HepG2 (cell line): Measurements from ENCODE around the gene TMEM144. TPM values are rescaled to one million over a fixed set of nuclear protein-coding genes. Genes with fewer than 3 reads are reported as not detected.

ENCODE experiments used
- ATAC-seq: fragments of 200-7000 bp; cut with Tn5 transposase; 3 replicates; pipeline ENCODE4 v1.9.1; 2020; ENCODE audit warnings: mild to moderate bottlenecking, moderate library complexity
- BruUV-seq: library from RNA; stranded (reverse); fragments of 400-500 nt; replicated peaks from 2 replicates; lab custom pipeline; 2021; lab: Mats Ljungman, UMichigan
- CTCF ChIA-PET: fragments of 300-600 bp; formaldehyde crosslinking; extraction: SDS; loops from one replicate; lab custom pipeline; 2021; ENCODE audit warnings: low total read pairs, inconsistent platforms, low intra/inter-chr PET ratio; lab: Yijun Ruan, JAX
- POLR2A ChIA-PET: fragments of 350-600 bp; sonication (Branson Sonifier 250); formaldehyde crosslinking; loops from one replicate; lab custom pipeline; 2020; ENCODE audit warnings: antibody characterized with exemption, inconsistent platforms; lab: Yijun Ruan, JAX
- DNase-seq: peaks from one replicate; pipeline ENCODE4 v3.0.0-alpha.2; 2015; ENCODE audit warnings: low spot score
- FAIRE-seq: peaks from 3 replicates; lab custom pipeline; 2011; peaks lifted over from hg19 to GRCh38; lab: Jason Lieb, UNC
- H2AFZ ChIP-seq: one replicate; pipeline ENCODE4 v1.6.1; 2011; ENCODE audit warnings: low read length, inconsistent platforms
- H3K27ac ChIP-seq: fragments of 300-600 bp; 3 replicates; pipeline ENCODE4 v1.8.0; 2011; ENCODE audit warnings: mixed run types, mild to moderate bottlenecking, mixed read lengths, low read length, inconsistent platforms; ENCODE audit not compliant: insufficient read depth; ENCODE audit errors: extremely low read length
- H3K27me3 ChIP-seq, 2 experiments: fragments of 200-600 bp in 1 of 2; 2 replicates in 1 of 2; 3 replicates in 1 of 2; pipeline versions ENCODE4 v1.6.0 to v1.8.0; 2011; ENCODE audit warnings: low read length in 2 of 2, mild to moderate bottlenecking in 2 of 2, moderate library complexity in 2 of 2, inconsistent platforms in 1 of 2; ENCODE audit not compliant: insufficient read depth in 2 of 2, control insufficient read depth in 1 of 2
- H3K36me3 ChIP-seq, 2 experiments: fragments of 200-600 bp in 1 of 2; replicated peaks in 1 of 2; 2 replicates in 1 of 2; 3 replicates in 1 of 2; pipeline versions ENCODE4 v1.5.1 to v1.8.0; 2011; ENCODE audit warnings: low read length in 2 of 2, inconsistent platforms in 1 of 2; ENCODE audit not compliant: insufficient read depth in 2 of 2, control insufficient read depth in 1 of 2
- H3K4me1 ChIP-seq: 2 replicates; pipeline ENCODE4 v1.5.1; 2012; ENCODE audit warnings: low read length, inconsistent platforms; ENCODE audit not compliant: insufficient read depth
- H3K4me2 ChIP-seq: 2 replicates; pipeline ENCODE4 v1.6.0; 2011; ENCODE audit warnings: low read depth, low read length, inconsistent platforms
- H3K4me3 ChIP-seq, 3 experiments: fragments of 200-600 bp in 1 of 3; sonication (generic), shearing (Covaris generic) in 1 of 3; replicated peaks in 1 of 3; 2 replicates each; pipeline ENCODE4 v1.5.1; 2011 to 2016; ENCODE audit warnings: low read length in 3 of 3, inconsistent platforms in 2 of 3, low read depth in 2 of 3, mild to moderate bottlenecking in 2 of 3, control low read depth in 1 of 3, mixed read lengths in 1 of 3; ENCODE audit not compliant: insufficient read depth in 1 of 3
- H3K79me2 ChIP-seq: one replicate; pipeline ENCODE4 v1.6.1; 2011; ENCODE audit warnings: low read length, inconsistent platforms; ENCODE audit not compliant: insufficient read depth
- H3K9ac ChIP-seq: 2 replicates; pipeline ENCODE4 v1.6.0; 2011; ENCODE audit warnings: mild to moderate bottlenecking, low read depth, low read length, inconsistent platforms; ENCODE audit not compliant: insufficient read depth
- H3K9me3 ChIP-seq: 2 replicates; pipeline ENCODE4 v1.5.1; 2012; ENCODE audit warnings: mild to moderate bottlenecking, low read length
- H4K20me1 ChIP-seq: 2 replicates; pipeline ENCODE4 v1.6.0; 2011; ENCODE audit warnings: inconsistent platforms, mild to moderate bottlenecking, low read length, moderate library complexity; ENCODE audit not compliant: insufficient read depth
- JUN ChIP-seq: sonication (generic); formaldehyde crosslinking; IDR thresholded peaks from 2 replicates; pipeline ENCODE4 v1.4.0; 2020; ENCODE audit warnings: mild to moderate bottlenecking, missing genetic modification reagents
- ZNF550 ChIP-seq: sonication (generic); formaldehyde crosslinking; IDR thresholded peaks from 2 replicates; pipeline ENCODE4 v1.4.0; 2020; ENCODE audit warnings: mild to moderate bottlenecking, missing genetic modification reagents, borderline replicate concordance
- WGBS: methylation state at CpG from one replicate; pipeline ENCODE4 v1.1.6; 2017; ENCODE audit warnings: low lambda C conversion rate; 5-methylcytosine and 5-hydroxymethylcytosine counted together
- in situ Hi-C: cut with HindIII; loops from 2 replicates; pipeline ENCODE4 v1.10.0; 2017; ENCODE audit warnings: low pct_unique_long_range_greater_than_20kb; ENCODE audit not compliant: extremely low pct_ligation_motif_present
- intact Hi-C: fragments of 100-400 bp; cut with micrococcal nuclease; formaldehyde crosslinking; loops from one replicate; pipeline ENCODE4 v1.10.0; 2022; ENCODE audit not compliant: unreplicated experiment
- polyA plus RNA-seq, 8 experiments: library from polyadenylated mRNA; depleted of rRNA in 3 of 8; stranded (reverse) in 7 of 8; unstranded in 1 of 8; fragments of >200 nt; fragmentation: Illumina TruSeq in 4 of 8; extraction: Trizol in 4 of 8; gene quantifications; 2 replicates each; pipeline versions ENCODE4 v1.2.1 to v1.2.3, GENCODE V29; 2011 to 2016; ENCODE audit warnings: low read depth in 4 of 8, missing spikeins in 1 of 8, mixed read lengths in 1 of 8; ENCODE audit not compliant: insufficient read depth in 1 of 8
- total RNA-seq, 5 experiments: library from RNA; depleted of rRNA; stranded (reverse); fragments of >200 nt; fragmentation: Illumina TruSeq; extraction: Trizol; gene quantifications; 2 replicates each; pipeline ENCODE4 v1.2.3, GENCODE V29; 2016; ENCODE audit warnings: low read depth in 1 of 5
- TF ChIP-seq, protein P1 (sequence below): sonication (generic); formaldehyde crosslinking; IDR thresholded peaks from 2 replicates; pipeline ENCODE4 v1.5.0; 2020; ENCODE audit warnings: mild to moderate bottlenecking, missing genetic modification reagents, borderline replicate concordance
- TF ChIP-seq, protein P2 (sequence below): sonication (generic); formaldehyde crosslinking; IDR thresholded peaks from 2 replicates; pipeline ENCODE4 v1.4.0; 2020; ENCODE audit warnings: mild to moderate bottlenecking, missing genetic modification reagents

The TMEM144 gene
- total and polyA plus RNA-seq, 2 of the 13 experiments (the other 11 are each of a cell fraction or from before 2014, with no cell fraction given) = 10.9 to 12.3 TPM

DNA sequence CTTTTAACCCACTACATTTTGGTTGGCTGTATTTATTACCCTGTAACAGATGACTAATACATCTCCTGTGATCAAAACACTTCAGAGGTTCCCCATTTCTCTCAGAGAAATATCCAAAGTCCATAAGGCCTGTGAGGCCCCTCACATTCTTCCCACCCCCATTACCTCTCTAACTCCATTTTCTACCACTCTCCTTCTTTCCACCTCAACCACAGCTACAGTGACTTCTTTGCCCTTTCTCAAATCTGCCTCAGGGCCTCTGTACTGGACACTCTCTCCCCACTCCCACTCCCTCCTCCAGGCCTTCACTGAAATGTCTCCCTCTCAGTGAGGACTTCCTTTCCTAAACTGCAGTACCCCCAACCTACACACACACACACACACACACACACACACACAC lies 8.4 kb upstream of the TMEM144 start:
- BruUV-seq = no TSS peak
- Histone ChIP-seq H3K27ac (no peak overlapping the region), H3K4me2 (no peak overlapping the region), H3K9ac (no peak overlapping the region)
- TF ChIP-seq JUN (CRISPR knock-in tag) (no peak), ZNF550 (no peak)
- TF ChIP-seq, protein P1, sequence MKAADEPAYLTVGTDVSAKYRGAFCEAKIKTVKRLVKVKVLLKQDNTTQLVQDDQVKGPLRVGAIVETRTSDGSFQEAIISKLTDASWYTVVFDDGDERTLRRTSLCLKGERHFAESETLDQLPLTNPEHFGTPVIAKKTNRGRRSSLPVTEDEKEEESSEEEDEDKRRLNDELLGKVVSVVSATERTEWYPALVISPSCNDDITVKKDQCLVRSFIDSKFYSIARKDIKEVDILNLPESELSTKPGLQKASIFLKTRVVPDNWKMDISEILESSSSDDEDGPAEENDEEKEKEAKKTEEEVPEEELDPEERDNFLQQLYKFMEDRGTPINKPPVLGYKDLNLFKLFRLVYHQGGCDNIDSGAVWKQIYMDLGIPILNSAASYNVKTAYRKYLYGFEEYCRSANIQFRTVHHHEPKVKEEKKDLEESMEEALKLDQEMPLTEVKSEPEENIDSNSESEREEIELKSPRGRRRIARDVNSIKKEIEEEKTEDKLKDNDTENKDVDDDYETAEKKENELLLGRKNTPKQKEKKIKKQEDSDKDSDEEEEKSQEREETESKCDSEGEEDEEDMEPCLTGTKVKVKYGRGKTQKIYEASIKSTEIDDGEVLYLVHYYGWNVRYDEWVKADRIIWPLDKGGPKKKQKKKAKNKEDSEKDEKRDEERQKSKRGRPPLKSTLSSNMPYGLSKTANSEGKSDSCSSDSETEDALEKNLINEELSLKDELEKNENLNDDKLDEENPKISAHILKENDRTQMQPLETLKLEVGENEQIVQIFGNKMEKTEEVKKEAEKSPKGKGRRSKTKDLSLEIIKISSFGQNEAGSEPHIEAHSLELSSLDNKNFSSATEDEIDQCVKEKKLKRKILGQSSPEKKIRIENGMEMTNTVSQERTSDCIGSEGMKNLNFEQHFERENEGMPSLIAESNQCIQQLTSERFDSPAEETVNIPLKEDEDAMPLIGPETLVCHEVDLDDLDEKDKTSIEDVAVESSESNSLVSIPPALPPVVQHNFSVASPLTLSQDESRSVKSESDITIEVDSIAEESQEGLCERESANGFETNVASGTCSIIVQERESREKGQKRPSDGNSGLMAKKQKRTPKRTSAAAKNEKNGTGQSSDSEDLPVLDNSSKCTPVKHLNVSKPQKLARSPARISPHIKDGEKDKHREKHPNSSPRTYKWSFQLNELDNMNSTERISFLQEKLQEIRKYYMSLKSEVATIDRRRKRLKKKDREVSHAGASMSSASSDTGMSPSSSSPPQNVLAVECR = no peak
- TF ChIP-seq, all 625 proteins: peak for 0
- no peak for ATAC-seq
- H3K79me2 ChIP-seq = no peaks in the 10 kb centered on the region
- CTCF ChIA-PET = no interaction called here
- H3K4me1 ChIP-seq = peaks cover 9% of the 10 kb centered on the region; the same call in 1 of the 2 replicates
- POLR2A ChIA-PET = no interaction called here
- H4K20me1 ChIP-seq = no peaks in the 10 kb centered on the region
- H3K9me3 ChIP-seq = no peaks in the 10 kb centered on the region
- H3K27me3 ChIP-seq = no peaks in the 10 kb centered on the region
- H2AFZ ChIP-seq = no peak overlapping the region
- in situ Hi-C loops (no loop called here), intact Hi-C loops (no loop called here)
- H3K36me3 ChIP-seq = peaks cover 4 to 9% of the 10 kb centered on the region in 2 experiments; a peak in 4 of 5 replicates
- no peak overlapping the region for H3K4me3 ChIP-seq
- FAIRE-seq = no peak
- no peak for DNase-seq

DNA sequence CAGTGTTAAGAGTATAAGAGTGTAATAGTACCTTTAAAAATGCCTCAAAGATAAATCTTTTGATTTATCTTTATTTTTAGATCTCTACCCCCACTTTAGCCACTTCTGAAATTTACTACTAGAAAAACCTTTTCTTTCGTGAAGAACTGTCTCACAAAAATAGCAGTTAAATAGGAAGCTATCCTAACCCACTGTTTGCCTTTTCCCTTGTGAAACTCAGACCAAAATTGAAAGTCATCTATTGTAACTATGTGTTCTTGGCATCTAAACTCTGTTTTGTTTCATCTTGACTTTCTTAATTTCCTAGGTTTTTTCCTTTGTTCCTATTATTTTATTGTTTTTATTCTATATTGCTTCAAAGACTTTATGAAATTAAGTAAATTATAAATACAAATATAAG lies 7.8 kb upstream of the TMEM144 start:
- Histone ChIP-seq H3K4me1 (peaks cover 9% of the 10 kb centered on the region; the same call in 1 of the 2 replicates), H3K27me3 (no peaks in the 10 kb centered on the region), H3K79me2 (no peaks in the 10 kb centered on the region), H3K9me3 (no peaks in the 10 kb centered on the region), H3K36me3 (peaks cover 4 to 9% of the 10 kb centered on the region in 2 experiments; a peak in 4 of 5 replicates), H2AFZ (no peak overlapping the region), H4K20me1 (no peaks in the 10 kb centered on the region), H3K27ac (no peak overlapping the region), H3K9ac (no peak overlapping the region), H3K4me3 (no peak overlapping the region), H3K4me2 (no peak overlapping the region)
- no peak for DNase-seq
- CTCF ChIA-PET = no interaction called here
- in situ Hi-C loops (no loop called here), intact Hi-C loops (no loop called here)
- POLR2A ChIA-PET = no interaction called here
- 93% methylated on average over 1 of the region's 1 CpG for WGBS
- BruUV-seq = no TSS peak
- ATAC-seq = no peak
- no peak for FAIRE-seq
- TF ChIP-seq, protein P2, sequence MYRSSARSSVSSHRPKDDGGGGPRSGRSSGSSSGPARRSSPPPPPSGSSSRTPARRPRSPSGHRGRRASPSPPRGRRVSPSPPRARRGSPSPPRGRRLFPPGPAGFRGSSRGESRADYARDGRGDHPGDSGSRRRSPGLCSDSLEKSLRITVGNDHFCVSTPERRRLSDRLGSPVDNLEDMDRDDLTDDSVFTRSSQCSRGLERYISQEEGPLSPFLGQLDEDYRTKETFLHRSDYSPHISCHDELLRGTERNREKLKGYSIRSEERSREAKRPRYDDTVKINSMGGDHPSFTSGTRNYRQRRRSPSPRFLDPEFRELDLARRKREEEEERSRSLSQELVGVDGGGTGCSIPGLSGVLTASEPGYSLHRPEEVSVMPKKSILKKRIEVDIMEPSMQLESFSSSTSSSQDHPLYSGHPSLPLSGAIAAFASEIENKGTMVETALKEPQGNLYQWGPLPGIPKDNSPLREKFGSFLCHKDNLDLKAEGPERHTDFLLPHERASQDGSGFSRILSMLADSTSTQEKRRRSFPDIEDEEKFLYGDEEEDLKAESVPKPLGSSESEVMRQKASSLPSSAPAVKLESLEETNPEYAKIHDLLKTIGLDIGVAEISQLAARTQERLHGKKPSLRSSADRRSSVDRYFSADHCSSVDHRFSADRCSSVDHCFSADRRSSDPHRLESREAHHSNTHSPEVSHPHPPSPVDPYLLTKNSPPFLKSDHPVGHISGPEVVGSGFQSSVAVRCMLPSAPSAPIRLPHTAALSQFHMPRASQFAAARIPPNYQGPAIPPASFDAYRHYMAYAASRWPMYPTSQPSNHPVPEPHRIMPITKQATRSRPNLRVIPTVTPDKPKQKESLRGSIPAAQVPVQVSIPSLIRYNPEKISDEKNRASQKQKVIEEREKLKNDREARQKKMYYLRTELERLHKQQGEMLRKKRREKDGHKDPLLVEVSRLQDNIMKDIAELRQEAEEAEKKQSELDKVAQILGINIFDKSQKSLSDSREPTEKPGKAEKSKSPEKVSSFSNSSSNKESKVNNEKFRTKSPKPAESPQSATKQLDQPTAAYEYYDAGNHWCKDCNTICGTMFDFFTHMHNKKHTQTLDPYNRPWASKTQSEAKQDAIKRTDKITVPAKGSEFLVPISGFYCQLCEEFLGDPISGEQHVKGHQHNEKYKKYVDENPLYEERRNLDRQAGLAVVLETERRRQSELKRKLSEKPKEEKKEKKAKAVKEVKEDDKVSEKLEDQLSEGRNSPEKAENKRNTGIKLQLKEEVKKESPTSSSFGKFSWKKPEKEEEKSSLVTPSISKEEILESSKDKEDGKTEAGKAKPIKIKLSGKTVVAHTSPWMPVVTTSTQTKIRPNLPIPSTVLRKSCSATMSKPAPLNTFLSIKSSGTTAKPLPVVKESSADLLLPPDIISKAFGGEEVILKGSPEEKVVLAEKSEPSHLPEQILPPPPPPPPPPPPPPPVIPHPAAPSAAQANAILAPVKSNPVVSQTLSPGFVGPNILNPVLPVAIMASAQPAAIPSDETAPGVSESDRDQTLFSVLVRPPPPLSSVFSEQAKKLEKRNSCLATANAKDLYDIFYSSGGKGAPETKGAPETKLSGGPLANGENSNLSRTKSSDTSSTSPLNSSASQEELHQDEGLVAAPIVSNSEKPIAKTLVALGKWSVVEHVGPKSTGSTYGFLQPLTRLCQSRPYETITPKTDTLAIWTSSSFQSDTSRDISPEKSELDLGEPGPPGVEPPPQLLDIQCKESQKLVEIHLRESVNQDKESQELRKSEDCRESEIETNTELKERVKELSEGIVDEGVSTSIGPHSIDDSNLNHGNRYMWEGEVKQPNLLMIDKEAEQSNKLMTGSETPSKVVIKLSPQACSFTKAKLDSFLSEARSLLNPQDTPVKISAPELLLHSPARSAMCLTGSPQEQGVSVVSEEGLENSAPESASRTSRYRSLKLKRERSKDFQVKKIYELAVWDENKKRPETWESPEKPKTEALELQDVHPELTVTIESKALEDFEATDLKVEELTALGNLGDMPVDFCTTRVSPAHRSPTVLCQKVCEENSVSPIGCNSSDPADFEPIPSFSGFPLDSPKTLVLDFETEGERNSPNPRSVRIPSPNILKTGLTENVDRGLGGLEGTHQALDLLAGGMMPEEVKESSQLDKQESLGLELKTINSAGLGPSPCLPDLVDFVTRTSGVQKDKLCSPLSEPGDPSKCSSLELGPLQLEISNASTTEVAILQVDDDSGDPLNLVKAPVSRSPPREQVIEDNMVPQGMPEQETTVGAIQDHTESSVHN = no peak
